Liver (tissue), 3 donors: ENCODE measurements around the gene GPI.

Experiments used
- ATF3 ChIP-seq: IDR thresholded peaks from 2 replicates; pipeline ENCODE4 v1.6.1; 2016; ENCODE audit warnings: antibody characterized with exemption
- CTCF ChIP-seq: fragments of 150-350 bp; IDR thresholded peaks from 2 replicates; pipeline ENCODE4 v1.5.1; 2017; ENCODE audit warnings: improper control_type of control experiment, low read depth, low read length; ENCODE audit not compliant: missing input control
- EGR1 ChIP-seq, 2 donors: IDR thresholded peaks; 2 replicates each; pipeline ENCODE4 v1.6.1; 2016 to 2018; ENCODE audit warnings: antibody characterized with exemption in 2 of 2, low read depth in 2 of 2
- FOXA1 ChIP-seq: IDR thresholded peaks from 2 replicates; pipeline ENCODE4 v1.6.1; 2016; ENCODE audit warnings: antibody characterized with exemption
- GABPA ChIP-seq, 2 donors: IDR thresholded peaks in 1 of 2; conservative IDR thresholded peaks in 1 of 2; 2 replicates each; pipeline ENCODE4 v1.6.1; 2016; ENCODE audit warnings: antibody characterized with exemption in 2 of 2, mild to moderate bottlenecking in 1 of 2, moderate library complexity in 1 of 2
- JUND ChIP-seq, 2 donors: IDR thresholded peaks; 2 replicates each; pipeline ENCODE4 v1.6.1; 2016; ENCODE audit warnings: antibody characterized with exemption in 2 of 2
- MAX ChIP-seq: IDR thresholded peaks from 2 replicates; pipeline ENCODE4 v1.6.1; 2016; ENCODE audit warnings: antibody characterized with exemption
- RAD21 ChIP-seq, 2 donors: IDR thresholded peaks; 2 replicates each; pipeline ENCODE4 v1.6.1; 2016; ENCODE audit warnings: antibody characterized with exemption in 2 of 2, mild to moderate bottlenecking in 2 of 2
- REST ChIP-seq: IDR thresholded peaks from 2 replicates; pipeline ENCODE4 v1.6.1; 2016; ENCODE audit warnings: antibody characterized with exemption, mild to moderate bottlenecking
- SP1 ChIP-seq: IDR thresholded peaks from 2 replicates; pipeline ENCODE4 v1.6.1; 2018; ENCODE audit warnings: antibody characterized with exemption, mild to moderate bottlenecking
- TAF1 ChIP-seq: conservative IDR thresholded peaks from 2 replicates; pipeline ENCODE4 v1.6.1; 2016; ENCODE audit warnings: antibody characterized with exemption, mild to moderate bottlenecking
- YY1 ChIP-seq: IDR thresholded peaks from 2 replicates; pipeline ENCODE4 v1.6.1; 2016; ENCODE audit warnings: antibody characterized with exemption, mild to moderate bottlenecking
- ZBTB33 ChIP-seq: IDR thresholded peaks from 2 replicates; pipeline ENCODE4 v1.6.1; 2016; ENCODE audit warnings: antibody characterized with exemption
- donor health status: healthy.
- donor health status: healthy.

- TF ChIP-seq GABPA (IDR thresholded peaks at IDR 0.05 in 1 of 2, conservative IDR thresholded peaks at IDR 0.05 in 1 of 2) (no peak), RAD21 (IDR thresholded peaks at IDR 0.05) (no peak), CTCF (no peak), MAX (no peak), REST (no peak), TAF1 (no peak), EGR1 (IDR thresholded peaks at IDR 0.05; ENCODE audit: low read depth in 2 of 2) (no peak), SP1 (no peak), FOXA1 (no peak), YY1 (no peak), ATF3 (no peak), JUND (IDR thresholded peaks at IDR 0.05) (no peak), ZBTB33 (no peak)
Observed at GRCh38 chr19:34356875-34357274, 8.1 kb upstream of the GPI start.
